ENCODE data around the gene PRELID1.

Gene PRELID1

DNA sequence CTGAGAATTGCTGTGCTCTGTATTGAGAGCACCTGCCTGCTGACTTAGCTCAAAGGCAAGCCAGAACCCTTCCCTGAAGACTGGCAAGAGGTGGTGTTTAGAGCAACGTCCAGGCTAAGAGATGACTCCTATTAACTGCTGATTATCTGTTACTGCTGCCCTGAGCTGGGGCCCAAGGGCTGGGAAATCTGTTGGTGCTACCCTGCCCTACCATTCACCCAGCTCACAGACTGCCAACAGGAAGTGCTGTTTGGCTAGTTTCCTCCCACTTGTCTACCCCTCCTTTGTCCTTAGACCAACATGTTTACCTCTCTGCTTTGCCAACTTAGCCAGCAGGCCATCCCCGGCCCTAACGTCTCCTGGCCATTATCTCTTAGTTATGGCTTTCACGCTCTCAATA is 7.0 kb upstream of the PRELID1 start:
- no peak overlapping the region for H3K4me3 ChIP-seq (ENCODE audit: low read depth, low read length)
- DNase-seq (ENCODE audit: low read depth, low spot score), result no peak
- TF ChIP-seq, protein P1, sequence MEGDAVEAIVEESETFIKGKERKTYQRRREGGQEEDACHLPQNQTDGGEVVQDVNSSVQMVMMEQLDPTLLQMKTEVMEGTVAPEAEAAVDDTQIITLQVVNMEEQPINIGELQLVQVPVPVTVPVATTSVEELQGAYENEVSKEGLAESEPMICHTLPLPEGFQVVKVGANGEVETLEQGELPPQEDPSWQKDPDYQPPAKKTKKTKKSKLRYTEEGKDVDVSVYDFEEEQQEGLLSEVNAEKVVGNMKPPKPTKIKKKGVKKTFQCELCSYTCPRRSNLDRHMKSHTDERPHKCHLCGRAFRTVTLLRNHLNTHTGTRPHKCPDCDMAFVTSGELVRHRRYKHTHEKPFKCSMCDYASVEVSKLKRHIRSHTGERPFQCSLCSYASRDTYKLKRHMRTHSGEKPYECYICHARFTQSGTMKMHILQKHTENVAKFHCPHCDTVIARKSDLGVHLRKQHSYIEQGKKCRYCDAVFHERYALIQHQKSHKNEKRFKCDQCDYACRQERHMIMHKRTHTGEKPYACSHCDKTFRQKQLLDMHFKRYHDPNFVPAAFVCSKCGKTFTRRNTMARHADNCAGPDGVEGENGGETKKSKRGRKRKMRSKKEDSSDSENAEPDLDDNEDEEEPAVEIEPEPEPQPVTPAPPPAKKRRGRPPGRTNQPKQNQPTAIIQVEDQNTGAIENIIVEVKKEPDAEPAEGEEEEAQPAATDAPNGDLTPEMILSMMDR (IDR thresholded peaks at IDR 0.05; ENCODE audit: low read depth, low read length), result no peak
- in situ Hi-C loops (cut with HindIII; ENCODE audit: low sequenced_read_pairs), result no loop called here

DNA sequence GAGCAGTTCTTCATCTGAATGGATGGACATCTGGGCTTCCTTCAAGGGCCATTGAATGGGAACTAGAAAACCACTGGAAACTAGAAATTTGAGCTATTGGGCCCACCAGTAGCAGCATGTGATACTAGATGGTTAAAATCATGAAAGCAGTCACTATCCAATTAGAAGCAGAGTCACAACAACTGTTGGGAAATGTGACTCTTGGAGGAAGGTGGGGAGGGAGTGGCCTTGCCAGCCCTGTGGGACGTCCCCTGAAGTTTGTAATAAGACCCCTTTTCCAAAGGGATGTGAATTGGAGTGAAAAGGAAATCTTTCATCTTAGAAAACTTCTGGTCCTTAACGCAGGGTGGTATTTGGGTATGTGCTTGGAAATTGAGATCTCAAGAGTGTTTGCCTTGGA is 5.7 kb upstream of the PRELID1 start:
- TF ChIP-seq, protein P1 (IDR thresholded peaks at IDR 0.05; ENCODE audit: low read depth, low read length), result no peak
- DNase-seq (ENCODE audit: low read depth, low spot score), result no peak
- in situ Hi-C loops (cut with HindIII; ENCODE audit: low sequenced_read_pairs), result no loop called here
- no peak overlapping the region for H3K4me3 ChIP-seq (ENCODE audit: low read depth, low read length)

DNA sequence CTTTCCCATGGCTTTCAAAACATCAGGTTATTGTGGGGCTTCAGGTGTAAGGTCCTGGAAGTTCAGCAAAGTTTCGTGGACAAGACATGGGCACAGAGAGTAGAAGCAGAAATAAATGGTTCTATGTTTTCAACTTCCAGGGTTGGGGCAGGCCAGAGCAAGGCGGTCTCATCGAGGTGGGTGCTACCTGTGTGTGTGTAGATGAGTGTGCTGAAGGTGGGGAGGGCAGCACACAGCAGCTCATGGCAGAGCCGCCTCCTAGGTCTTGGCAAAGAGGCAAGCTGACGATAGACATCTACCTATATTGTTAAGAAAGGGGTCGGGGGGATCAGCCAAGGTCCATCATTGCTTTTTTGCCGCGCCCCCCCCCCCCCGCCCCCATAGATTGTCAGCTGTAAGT is 3.9 kb upstream of the PRELID1 start:
- H3K4me3 ChIP-seq (ENCODE audit: low read depth, low read length), result no peak overlapping the region
- in situ Hi-C loops (cut with HindIII; ENCODE audit: low sequenced_read_pairs), result no loop called here
- no peak for DNase-seq (ENCODE audit: low read depth, low spot score)
- TF ChIP-seq, protein P1 (IDR thresholded peaks at IDR 0.05; ENCODE audit: low read depth, low read length), result no peak

DNA sequence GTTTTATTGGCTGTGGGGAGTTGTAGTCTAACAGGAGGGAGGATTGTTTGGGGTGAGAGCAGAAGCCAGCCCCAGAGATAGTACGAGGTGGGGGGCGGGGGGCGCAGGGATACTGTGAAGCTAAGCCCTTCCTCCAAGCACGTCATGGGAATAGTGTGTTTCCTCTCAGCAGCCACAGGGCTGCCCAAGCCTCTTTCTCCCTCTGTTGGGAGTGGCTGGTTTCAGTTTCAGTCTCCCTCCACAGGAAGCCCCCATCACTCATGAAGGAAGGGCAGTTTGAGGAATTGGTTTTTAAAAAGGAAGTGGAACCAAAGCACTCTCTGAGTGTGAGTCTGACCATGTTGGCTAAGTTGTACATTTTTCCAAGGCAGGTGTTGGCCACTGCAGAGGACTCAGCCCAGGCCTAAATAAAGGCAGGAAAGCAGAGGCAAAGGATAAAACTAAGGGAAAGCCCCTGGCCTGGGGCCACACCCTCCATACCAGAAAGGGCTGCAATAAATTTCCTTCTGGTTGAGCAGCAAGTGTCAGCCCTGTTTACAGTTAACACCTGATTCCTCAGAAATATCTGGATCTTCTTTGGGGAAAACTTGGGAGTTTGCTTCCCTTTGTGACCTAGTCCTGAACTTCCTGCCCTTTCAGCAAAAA is 3.2 kb upstream of the PRELID1 start:
- in situ Hi-C loops (cut with HindIII; ENCODE audit: low sequenced_read_pairs), result no loop called here
- no peak overlapping the region for H3K4me3 ChIP-seq (ENCODE audit: low read depth, low read length)
- TF ChIP-seq, protein P1 (IDR thresholded peaks at IDR 0.05; ENCODE audit: low read depth, low read length), result peak; percentile 44
- DNase-seq (ENCODE audit: low read depth, low spot score), result peak; percentile 82

DNA sequence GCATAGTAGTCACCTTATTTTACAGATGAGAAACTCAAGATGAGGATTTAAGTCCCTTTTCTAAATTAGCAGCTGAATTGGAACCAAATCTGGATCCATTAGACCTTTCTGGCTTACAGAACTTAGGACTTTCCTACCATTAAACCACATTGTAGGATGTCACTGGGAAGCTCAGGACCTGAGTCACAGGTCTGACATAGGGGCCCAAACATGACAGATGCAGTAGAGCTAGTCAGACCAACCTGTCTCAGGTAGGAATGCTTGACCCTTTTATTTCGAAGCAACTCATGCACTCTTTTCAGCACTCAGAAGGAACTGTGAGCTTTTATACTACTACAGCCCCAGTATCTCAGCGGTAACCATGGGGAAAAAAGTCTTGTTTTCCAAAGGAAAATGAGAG is 2.6 kb upstream of the PRELID1 start:
- no peak overlapping the region for H3K4me3 ChIP-seq (ENCODE audit: low read depth, low read length)
- DNase-seq (ENCODE audit: low read depth, low spot score), result no peak
- in situ Hi-C loops (cut with HindIII; ENCODE audit: low sequenced_read_pairs), result no loop called here
- TF ChIP-seq, protein P1 (IDR thresholded peaks at IDR 0.05; ENCODE audit: low read depth, low read length), result no peak

DNA sequence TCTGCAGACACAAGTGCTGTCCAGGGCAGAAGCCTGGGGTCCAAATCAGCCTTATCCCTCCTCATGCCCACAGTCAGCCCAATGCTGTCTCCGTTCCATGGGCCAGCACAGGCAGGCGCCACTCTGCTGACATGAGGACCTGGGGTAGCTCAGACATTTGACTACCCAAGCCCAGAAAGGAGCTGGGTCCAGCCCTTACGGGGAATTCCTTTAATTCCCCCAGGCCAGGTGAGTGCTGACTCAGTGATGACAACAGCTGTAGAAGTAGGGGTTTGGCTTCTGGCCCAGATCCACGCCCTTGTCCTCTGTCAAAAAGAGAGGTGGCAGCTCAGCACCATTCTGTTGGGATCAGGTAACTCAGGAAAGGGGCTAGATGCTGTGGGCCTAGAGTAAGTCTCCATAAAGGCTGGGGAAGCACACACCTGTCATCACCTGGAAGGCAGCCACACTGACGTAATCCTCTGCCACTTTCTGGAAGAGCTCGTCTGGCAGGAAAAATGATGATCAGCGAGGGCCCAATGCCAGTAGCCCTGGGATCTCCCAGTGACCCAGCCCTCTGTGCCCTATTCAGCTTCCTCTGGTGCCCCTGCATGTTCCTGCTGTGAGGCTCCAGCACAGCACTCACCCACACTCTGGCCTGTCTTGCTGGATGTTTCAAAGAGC is 2.0 kb upstream of the PRELID1 start:
- in situ Hi-C loops (cut with HindIII; ENCODE audit: low sequenced_read_pairs), result no loop called here
- no peak overlapping the region for H3K4me3 ChIP-seq (ENCODE audit: low read depth, low read length)
- no peak for DNase-seq (ENCODE audit: low read depth, low spot score)
- TF ChIP-seq, protein P1 (IDR thresholded peaks at IDR 0.05; ENCODE audit: low read depth, low read length), result no peak

Measured in astrocyte of the spinal cord (primary cell).